Ovary (tissue), 3 donors: ENCODE results near the gene RHOXF1.
"Not testable (repeated sequence)": the region's sequence is repeated elsewhere in the genome, so short reads cannot be mapped to it uniquely, and the experiment has no call there.

Source experiments
- CTCF ChIP-seq, 3 donors: fragments of 450-650 bp in 2 of 3; fragments of 200-600 bp in 1 of 3; IDR thresholded peaks; one replicate each; pipeline versions ENCODE4 v1.5.1 to v1.8.0; 2016 to 2022; ENCODE audit warnings: antibody characterized with exemption in 3 of 3, mild to moderate bottlenecking in 1 of 3
- POLR2A ChIP-seq: fragments of 450-650 bp; IDR thresholded peaks from one replicate; pipeline ENCODE4 v1.6.1; 2017; ENCODE audit warnings: antibody characterized with exemption, mild to moderate bottlenecking, moderate library complexity
- donor health status: DM: no; HTN: no; CAD: no.

GRCh38 chrX:120066169-120066568, 49.5 kb downstream of the RHOXF1 start:
- not testable (repeated sequence) for TF ChIP-seq CTCF (IDR thresholded peaks at IDR 0.05); POLR2A
